Nephron progenitor cell (in vitro differentiated cells): ENCODE measurements around the gene FOXN4.

Experiments
- DNase-seq: peaks from one replicate; pipeline ENCODE4 v3.0.0; 2021
- H3K27ac Mint-ChIP-seq: 2 replicates; pipeline ENCODE4 v1.8.0; 2021; ENCODE audit warnings: mild to moderate bottlenecking, moderate library complexity, mixed read lengths
- H3K27me3 Mint-ChIP-seq: 2 replicates; pipeline ENCODE4 v1.8.0; 2021; ENCODE audit warnings: mild to moderate bottlenecking, low read depth, mixed read lengths; ENCODE audit not compliant: poor library complexity
- H3K36me3 Mint-ChIP-seq: 2 replicates; pipeline ENCODE4 v1.8.0; 2021; ENCODE audit warnings: low read depth, mixed read lengths
- H3K4me1 Mint-ChIP-seq: 2 replicates; pipeline ENCODE4 v1.8.0; 2021; ENCODE audit warnings: mixed read lengths
- H3K4me3 Mint-ChIP-seq: 2 replicates; pipeline ENCODE4 v1.8.0; 2021; ENCODE audit warnings: mild to moderate bottlenecking, moderate library complexity, mixed read lengths
- H3K9me3 Mint-ChIP-seq: 2 replicates; pipeline ENCODE4 v1.8.0; 2021; ENCODE audit warnings: mild to moderate bottlenecking, moderate library complexity, mixed read lengths
- CTCF ChIP-seq: fragments of 200-600 bp; sonication (generic); IDR thresholded peaks from 2 replicates; pipeline ENCODE4 v1.5.0; 2021; ENCODE audit warnings: antibody characterized with exemption

Gene FOXN4

GRCh38 chr12:109308534-109309380 lies at the start of gene FOXN4:
TSS of gene FOXN4 (minus strand) at chr12:109309284. CDS start at chr12:109308321, 963 bp downstream.
- TF ChIP-seq CTCF = no peak
- H3K4me3 Mint-ChIP-seq = peak within 1 kb of the TSS; percentile 91
- H3K27ac Mint-ChIP-seq = no peak within 1 kb of the TSS
- peak; percentile 85 for DNase-seq
- H3K27me3 Mint-ChIP-seq = peaks cover 96% of the 10 kb centered on the region
- H3K9me3 Mint-ChIP-seq = no peaks in the 10 kb centered on the region
- no peaks in the 10 kb centered on the region for H3K36me3 Mint-ChIP-seq
- H3K4me1 Mint-ChIP-seq = peaks cover 30% of the 10 kb centered on the region

GRCh38 chr12:109358154-109358869 lies 49.2 kb upstream of the FOXN4 start:
- Mint-ChIP-seq H3K4me3 (no peak overlapping the region), H3K9me3 (no peaks in the 10 kb centered on the region), H3K27me3 (peaks cover 40% of the 10 kb centered on the region), H3K36me3 (no peaks in the 10 kb centered on the region), H3K4me1 (peaks cover 5% of the 10 kb centered on the region), H3K27ac (no peak overlapping the region)
- no peak for TF ChIP-seq CTCF
- DNase-seq = no peak

- Mint-ChIP-seq H3K36me3 (no peaks in the 10 kb centered on the region), H3K27me3 (peaks cover 31% of the 10 kb centered on the region), H3K4me3 (no peak overlapping the region), H3K4me1 (peaks cover 5% of the 10 kb centered on the region), H3K27ac (no peak overlapping the region), H3K9me3 (no peaks in the 10 kb centered on the region)
- no peak for DNase-seq
- TF ChIP-seq CTCF = no peak
These were observed 47.9 kb upstream of the FOXN4 start for GRCh38 chr12:109357032-109357431.

- no peak overlapping the region for H3K27ac Mint-ChIP-seq
- peaks cover 5% of the 10 kb centered on the region for H3K4me1 Mint-ChIP-seq
- no peak for TF ChIP-seq CTCF
- no peaks in the 10 kb centered on the region for H3K36me3 Mint-ChIP-seq
- no peak overlapping the region for H3K4me3 Mint-ChIP-seq
- no peak for DNase-seq
- H3K27me3 Mint-ChIP-seq = peaks cover 31% of the 10 kb centered on the region
- no peaks in the 10 kb centered on the region for H3K9me3 Mint-ChIP-seq
These were observed 47.5 kb upstream of the FOXN4 start for GRCh38 chr12:109356577-109356976.

- no peak overlapping the region for H3K27ac Mint-ChIP-seq
- peaks cover 33% of the 10 kb centered on the region for H3K27me3 Mint-ChIP-seq
- no peak for DNase-seq
- no peaks in the 10 kb centered on the region for H3K9me3 Mint-ChIP-seq
- H3K4me3 Mint-ChIP-seq = no peak overlapping the region
- no peaks in the 10 kb centered on the region for H3K36me3 Mint-ChIP-seq
- TF ChIP-seq CTCF = no peak
- peaks cover 5% of the 10 kb centered on the region for H3K4me1 Mint-ChIP-seq
These were observed 43.1 kb upstream of the FOXN4 start for GRCh38 chr12:109352184-109352583.
